Transverse colon (tissue), 4 donors: Measurements from ENCODE around the gene INTS3. TPM values are rescaled to one million over a fixed set of nuclear protein-coding genes. Genes with fewer than 3 reads are reported as not detected.
A peak's percentile ranks its signal among the peaks of the same experiment; 100 is the strongest.

Source experiments
- DNase-seq: peaks from one replicate; pipeline ENCODE4 v3.0.0-alpha.2; 2019
- H3K27ac ChIP-seq, 4 donors: fragments of 200-600 bp; sonication (generic); 2 replicates each; pipeline ENCODE4 v1.5.1; 2016 to 2018; ENCODE audit warnings: inconsistent platforms in 4 of 4
- H3K27me3 ChIP-seq: fragments of 200-600 bp; sonication (generic); 2 replicates; pipeline ENCODE4 v1.5.1; 2017; ENCODE audit warnings: inconsistent platforms
- H3K36me3 ChIP-seq, 4 donors: fragments of 200-600 bp; sonication (generic); 2 replicates each; pipeline ENCODE4 v1.5.1; 2017 to 2019; ENCODE audit warnings: inconsistent platforms in 4 of 4
- H3K4me1 ChIP-seq, 4 donors: fragments of 200-600 bp; sonication (generic); 2 replicates each; pipeline ENCODE4 v1.5.1; 2017 to 2020; ENCODE audit warnings: inconsistent platforms in 4 of 4
- H3K4me3 ChIP-seq, 4 donors: fragments of 200-600 bp; sonication (generic); 1 replicate in 1 of 4; 2 replicates in 3 of 4; pipeline versions ENCODE4 v1.5.1 to v1.6.1; 2017 to 2019; ENCODE audit warnings: inconsistent platforms in 4 of 4
- H3K9me3 ChIP-seq, 2 donors: fragments of 200-600 bp; sonication (generic); 2 replicates each; pipeline ENCODE4 v1.5.1; 2017 to 2019; ENCODE audit warnings: inconsistent platforms in 2 of 2
- EP300 ChIP-seq: sonication (generic); formaldehyde crosslinking; IDR thresholded peaks from one replicate; pipeline ENCODE4 v1.6.1; 2017; ENCODE audit warnings: antibody characterized with exemption, low read depth
- POLR2A ChIP-seq: fragments of 450-650 bp; IDR thresholded peaks from one replicate; pipeline ENCODE4 v1.6.1; 2016; ENCODE audit warnings: antibody characterized with exemption, mild to moderate bottlenecking, moderate library complexity
- POLR2AphosphoS5 ChIP-seq, 3 donors: sonication (generic); formaldehyde crosslinking; IDR thresholded peaks; one replicate each; pipeline ENCODE4 v1.6.1; 2016; ENCODE audit warnings: antibody characterized with exemption in 3 of 3
- WGBS, 2 donors: methylation state at CpG; one replicate each; pipeline ENCODE4 v1.1.5; 2018; ENCODE audit warnings: low coverage in 1 of 2; 5-methylcytosine and 5-hydroxymethylcytosine counted together
- in situ Hi-C, 4 donors: fragments of 200-750 bp; cut with MboI; loops; one replicate each; pipeline versions ENCODE4 v1.15.0 to v1.15.1; 2017; ENCODE audit warnings: low sequenced_read_pairs in 3 of 4, low pct_ligation_motif_present in 1 of 4, low pct_unique_long_range_greater_than_20kb in 1 of 4
- intact Hi-C: fragments of 100-400 bp; cut with DNase I; formaldehyde crosslinking; loops from one replicate; pipeline ENCODE4 v1.15.1; 2023; ENCODE audit warnings: low total_unique reads
- total RNA-seq, 4 donors: library from RNA; depleted of rRNA; stranded (reverse); fragments of >200 nt; gene quantifications; one replicate each; pipeline ENCODE4 v1.1.0, GENCODE V29; 2016
- TF ChIP-seq, protein P1 (sequence below), 5 experiments: fragments of 200-600 bp in 3 of 5; fragments of 450-650 bp in 2 of 5; sonication (generic) in 3 of 5; IDR thresholded peaks; 1 replicate in 2 of 5; 2 replicates in 3 of 5; pipeline ENCODE4 v1.5.1; 2016 to 2017; ENCODE audit warnings: antibody characterized with exemption in 5 of 5, inconsistent platforms in 3 of 5, mild to moderate bottlenecking in 2 of 5, moderate library complexity in 1 of 5

The INTS3 gene, protein sequence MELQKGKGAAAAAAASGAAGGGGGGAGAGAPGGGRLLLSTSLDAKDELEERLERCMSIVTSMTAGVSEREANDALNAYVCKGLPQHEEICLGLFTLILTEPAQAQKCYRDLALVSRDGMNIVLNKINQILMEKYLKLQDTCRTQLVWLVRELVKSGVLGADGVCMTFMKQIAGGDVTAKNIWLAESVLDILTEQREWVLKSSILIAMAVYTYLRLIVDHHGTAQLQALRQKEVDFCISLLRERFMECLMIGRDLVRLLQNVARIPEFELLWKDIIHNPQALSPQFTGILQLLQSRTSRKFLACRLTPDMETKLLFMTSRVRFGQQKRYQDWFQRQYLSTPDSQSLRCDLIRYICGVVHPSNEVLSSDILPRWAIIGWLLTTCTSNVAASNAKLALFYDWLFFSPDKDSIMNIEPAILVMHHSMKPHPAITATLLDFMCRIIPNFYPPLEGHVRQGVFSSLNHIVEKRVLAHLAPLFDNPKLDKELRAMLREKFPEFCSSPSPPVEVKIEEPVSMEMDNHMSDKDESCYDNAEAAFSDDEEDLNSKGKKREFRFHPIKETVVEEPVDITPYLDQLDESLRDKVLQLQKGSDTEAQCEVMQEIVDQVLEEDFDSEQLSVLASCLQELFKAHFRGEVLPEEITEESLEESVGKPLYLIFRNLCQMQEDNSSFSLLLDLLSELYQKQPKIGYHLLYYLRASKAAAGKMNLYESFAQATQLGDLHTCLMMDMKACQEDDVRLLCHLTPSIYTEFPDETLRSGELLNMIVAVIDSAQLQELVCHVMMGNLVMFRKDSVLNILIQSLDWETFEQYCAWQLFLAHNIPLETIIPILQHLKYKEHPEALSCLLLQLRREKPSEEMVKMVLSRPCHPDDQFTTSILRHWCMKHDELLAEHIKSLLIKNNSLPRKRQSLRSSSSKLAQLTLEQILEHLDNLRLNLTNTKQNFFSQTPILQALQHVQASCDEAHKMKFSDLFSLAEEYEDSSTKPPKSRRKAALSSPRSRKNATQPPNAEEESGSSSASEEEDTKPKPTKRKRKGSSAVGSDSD
- 10 to 100 TPM; 26.1 to 35.6 (median 28.0) TPM for total RNA-seq

GRCh38 chr1:153727463-153728304 is at the start of gene INTS3:
Gene INTS3, plus strand, starts transcription at chr1:153728050. Its CDS starts 585 bp downstream, at chr1:153728635.
- Histone ChIP-seq H3K27ac (peak within 1 kb of the TSS; percentile 89 to 100 (median 98)), H3K4me1 (peaks cover 3 to 26% (median 5%) of the 10 kb centered on the region in 4 donors), H3K36me3 (no peaks in the 10 kb centered on the region), H3K4me3 (peak within 1 kb of the TSS; percentile 53 to 100 (median 82)), H3K9me3 (no peaks in the 10 kb centered on the region), H3K27me3 (no peaks in the 10 kb centered on the region)
- intact Hi-C loops (no loop called here), in situ Hi-C loops (loop anchor here in 1 of 4 donors (25.0 kb wide), 1 partner anchor 215 kb away; no protein-coding TSS in a partner anchor)
- TF ChIP-seq EP300: no peak
- peak; percentile 67 to 78 (median 78) for TF ChIP-seq POLR2AphosphoS5 (IDR thresholded peaks at IDR 0.05)
- TF ChIP-seq, protein P1, sequence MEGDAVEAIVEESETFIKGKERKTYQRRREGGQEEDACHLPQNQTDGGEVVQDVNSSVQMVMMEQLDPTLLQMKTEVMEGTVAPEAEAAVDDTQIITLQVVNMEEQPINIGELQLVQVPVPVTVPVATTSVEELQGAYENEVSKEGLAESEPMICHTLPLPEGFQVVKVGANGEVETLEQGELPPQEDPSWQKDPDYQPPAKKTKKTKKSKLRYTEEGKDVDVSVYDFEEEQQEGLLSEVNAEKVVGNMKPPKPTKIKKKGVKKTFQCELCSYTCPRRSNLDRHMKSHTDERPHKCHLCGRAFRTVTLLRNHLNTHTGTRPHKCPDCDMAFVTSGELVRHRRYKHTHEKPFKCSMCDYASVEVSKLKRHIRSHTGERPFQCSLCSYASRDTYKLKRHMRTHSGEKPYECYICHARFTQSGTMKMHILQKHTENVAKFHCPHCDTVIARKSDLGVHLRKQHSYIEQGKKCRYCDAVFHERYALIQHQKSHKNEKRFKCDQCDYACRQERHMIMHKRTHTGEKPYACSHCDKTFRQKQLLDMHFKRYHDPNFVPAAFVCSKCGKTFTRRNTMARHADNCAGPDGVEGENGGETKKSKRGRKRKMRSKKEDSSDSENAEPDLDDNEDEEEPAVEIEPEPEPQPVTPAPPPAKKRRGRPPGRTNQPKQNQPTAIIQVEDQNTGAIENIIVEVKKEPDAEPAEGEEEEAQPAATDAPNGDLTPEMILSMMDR (IDR thresholded peaks at IDR 0.05): peak in 2 of 5 experiments; percentile 18 to 19
- TF ChIP-seq POLR2A: peak; percentile 70
- 1% methylated on average over 43 of the region's 49 CpGs; no CpG with 5 or more reads in 1 of the 2 donors for WGBS, 2 donors
- peak; percentile 100 for DNase-seq

DNA sequence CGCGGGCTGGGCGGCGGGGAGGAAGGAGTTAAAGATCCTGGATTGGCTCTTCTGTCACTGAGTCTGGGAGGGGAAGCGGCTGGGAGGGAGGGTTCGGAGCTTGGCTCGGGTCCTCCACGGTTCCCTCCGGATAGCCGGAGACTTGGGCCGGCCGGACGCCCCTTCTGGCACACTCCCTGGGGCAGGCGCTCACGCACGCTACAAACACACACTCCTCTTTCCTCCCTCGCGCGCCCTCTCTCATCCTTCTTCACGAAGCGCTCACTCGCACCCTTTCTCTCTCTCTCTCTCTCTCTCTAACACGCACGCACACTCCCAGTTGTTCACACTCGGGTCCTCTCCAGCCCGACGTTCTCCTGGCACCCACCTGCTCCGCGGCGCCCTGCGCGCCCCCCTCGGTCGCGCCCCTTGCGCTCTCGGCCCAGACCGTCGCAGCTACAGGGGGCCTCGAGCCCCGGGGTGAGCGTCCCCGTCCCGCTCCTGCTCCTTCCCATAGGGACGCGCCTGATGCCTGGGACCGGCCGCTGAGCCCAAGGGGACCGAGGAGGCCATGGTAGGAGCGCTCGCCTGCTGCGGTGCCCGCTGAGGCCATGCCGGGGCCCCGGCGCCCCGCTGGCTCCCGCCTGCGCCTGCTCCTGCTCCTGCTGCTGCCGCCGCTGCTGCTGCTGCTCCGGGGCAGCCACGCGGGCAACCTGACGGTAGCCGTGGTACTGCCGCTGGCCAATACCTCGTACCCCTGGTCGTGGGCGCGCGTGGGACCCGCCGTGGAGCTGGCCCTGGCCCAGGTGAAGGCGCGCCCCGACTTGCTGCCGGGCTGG is 49.1 kb upstream of the INTS3 start, which contains the start of gene NPR1:
Gene NPR1 (plus strand): TSS at position 170 of the 818 bp plus-strand sequence. CDS start 421 bp downstream, at position 591.
- in situ Hi-C loops (loop anchor here in 3 of 4 donors (10.0 to 25.0 kb wide), 4 partner anchors 66 to 309 kb away; partner anchors contain the start of genes RAB13 (in 2 of the 3), JTB (in 1 of the 3), RPS27 (in 1 of the 3) and SLC27A3 (in 1 of the 3)), intact Hi-C loops (loop anchor here (1.0 to 10.0 kb wide), 3 partner anchors 70 to 306 kb away; partner anchors contain the start of gene RAB13)
- Histone ChIP-seq H3K9me3 (no peaks in the 10 kb centered on the region), H3K27me3 (peaks cover 49% of the 10 kb centered on the region), H3K4me3 (peak within 1 kb of the TSS; percentile 16 to 53 (median 43)), H3K36me3 (no peaks in the 10 kb centered on the region), H3K4me1 (peaks cover 10 to 27% (median 20%) of the 10 kb centered on the region in 4 donors), H3K27ac (peak within 1 kb of the TSS; percentile 15 to 64 (median 39))
- DNase-seq: peak; percentile 33
- TF ChIP-seq EP300 (no peak), POLR2AphosphoS5 (IDR thresholded peaks at IDR 0.05) (no peak), POLR2A (no peak)
- TF ChIP-seq, protein P1 (IDR thresholded peaks at IDR 0.05): no peak
- WGBS, 2 donors: 1% methylated on average over 41 of the region's 78 CpGs; no CpG with 5 or more reads in 1 of the 2 donors
